ENCODE results near the gene BRMS1.
A peak's percentile ranks its signal among the peaks of the same experiment; 100 is the strongest.
"Not testable (repeated sequence)": the region's sequence is repeated elsewhere in the genome, so short reads cannot be mapped to it uniquely, and the experiment has no call there.

BRMS1 gene, protein sequence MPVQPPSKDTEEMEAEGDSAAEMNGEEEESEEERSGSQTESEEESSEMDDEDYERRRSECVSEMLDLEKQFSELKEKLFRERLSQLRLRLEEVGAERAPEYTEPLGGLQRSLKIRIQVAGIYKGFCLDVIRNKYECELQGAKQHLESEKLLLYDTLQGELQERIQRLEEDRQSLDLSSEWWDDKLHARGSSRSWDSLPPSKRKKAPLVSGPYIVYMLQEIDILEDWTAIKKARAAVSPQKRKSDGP

DNA sequence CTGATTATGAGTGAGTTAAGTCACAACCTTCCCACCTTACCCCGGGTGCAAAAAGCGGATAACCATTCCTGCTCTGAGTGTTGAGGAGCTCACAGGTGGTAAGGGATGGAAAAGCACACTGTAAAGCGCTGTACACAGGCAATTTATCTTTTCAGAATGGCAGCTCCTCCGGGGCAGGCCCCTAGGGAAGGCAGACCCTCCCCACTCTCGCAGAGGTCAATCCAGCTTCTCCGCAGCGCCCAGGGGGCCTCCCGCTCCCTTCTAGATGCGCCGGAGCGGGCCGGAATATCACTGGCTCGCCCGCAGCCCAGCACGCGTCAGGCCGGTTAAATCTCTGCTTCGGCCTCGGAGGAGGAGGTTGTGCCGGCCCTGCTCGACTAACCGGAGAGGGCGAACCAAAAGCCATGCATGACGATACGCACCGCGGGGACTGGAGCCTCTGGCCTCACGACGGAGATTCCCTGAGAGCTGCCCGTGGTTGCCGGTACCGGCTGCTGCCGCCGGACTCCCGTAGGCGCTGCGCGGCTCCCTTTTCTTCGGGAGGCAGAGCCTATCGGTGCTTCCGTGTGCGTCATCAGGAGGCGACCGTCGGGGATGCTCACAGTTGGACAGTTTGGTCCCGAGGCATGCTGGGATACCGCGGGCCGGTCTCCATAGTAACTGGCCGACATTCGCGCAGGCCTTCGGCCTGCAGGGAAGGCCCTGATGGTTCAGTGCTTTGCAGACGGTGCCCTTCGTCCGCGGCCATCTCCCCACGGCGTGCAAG lies at the start of gene BRMS1:
Gene BRMS1 (minus strand): TSS at position 555 of the 766 bp plus-strand sequence. CDS start 2,870 bp downstream, outside the sequence.
- in situ Hi-C loops (cut with HindIII; ENCODE audit: low sequenced_read_pairs): no loop called here
- peak within 1 kb of the TSS; percentile 92 for H3K4me3 ChIP-seq (ENCODE audit: low read depth, low read length)
- TF ChIP-seq, protein P1, sequence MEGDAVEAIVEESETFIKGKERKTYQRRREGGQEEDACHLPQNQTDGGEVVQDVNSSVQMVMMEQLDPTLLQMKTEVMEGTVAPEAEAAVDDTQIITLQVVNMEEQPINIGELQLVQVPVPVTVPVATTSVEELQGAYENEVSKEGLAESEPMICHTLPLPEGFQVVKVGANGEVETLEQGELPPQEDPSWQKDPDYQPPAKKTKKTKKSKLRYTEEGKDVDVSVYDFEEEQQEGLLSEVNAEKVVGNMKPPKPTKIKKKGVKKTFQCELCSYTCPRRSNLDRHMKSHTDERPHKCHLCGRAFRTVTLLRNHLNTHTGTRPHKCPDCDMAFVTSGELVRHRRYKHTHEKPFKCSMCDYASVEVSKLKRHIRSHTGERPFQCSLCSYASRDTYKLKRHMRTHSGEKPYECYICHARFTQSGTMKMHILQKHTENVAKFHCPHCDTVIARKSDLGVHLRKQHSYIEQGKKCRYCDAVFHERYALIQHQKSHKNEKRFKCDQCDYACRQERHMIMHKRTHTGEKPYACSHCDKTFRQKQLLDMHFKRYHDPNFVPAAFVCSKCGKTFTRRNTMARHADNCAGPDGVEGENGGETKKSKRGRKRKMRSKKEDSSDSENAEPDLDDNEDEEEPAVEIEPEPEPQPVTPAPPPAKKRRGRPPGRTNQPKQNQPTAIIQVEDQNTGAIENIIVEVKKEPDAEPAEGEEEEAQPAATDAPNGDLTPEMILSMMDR (IDR thresholded peaks at IDR 0.05; ENCODE audit: low read depth, low read length): no peak
- DNase-seq (ENCODE audit: low read depth, low spot score): peak; percentile 97

DNA sequence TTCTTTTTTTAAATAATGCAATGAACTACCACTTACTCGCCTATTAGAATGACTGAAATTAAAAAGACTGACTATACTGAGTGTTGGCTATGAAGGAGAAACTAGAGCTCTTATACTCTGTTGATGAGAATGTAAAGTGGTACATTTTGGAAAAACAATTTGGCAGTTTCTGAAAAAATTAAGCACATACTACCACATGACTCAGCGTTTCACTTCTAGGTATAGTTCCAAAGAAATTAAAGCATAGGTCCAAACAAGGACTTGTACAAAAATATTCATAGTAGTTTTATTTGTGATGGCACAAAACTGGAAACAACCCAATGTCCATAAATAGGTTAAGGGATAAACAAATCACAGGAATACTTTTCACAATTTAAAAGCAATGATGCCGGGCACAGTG lies 49.0 kb upstream of the BRMS1 start:
- no peak overlapping the region for H3K4me3 ChIP-seq (ENCODE audit: low read depth, low read length)
- TF ChIP-seq, protein P1 (IDR thresholded peaks at IDR 0.05; ENCODE audit: low read depth, low read length): no peak
- in situ Hi-C loops (cut with HindIII; ENCODE audit: low sequenced_read_pairs): no loop called here
- no peak for DNase-seq (ENCODE audit: low read depth, low spot score)

DNA sequence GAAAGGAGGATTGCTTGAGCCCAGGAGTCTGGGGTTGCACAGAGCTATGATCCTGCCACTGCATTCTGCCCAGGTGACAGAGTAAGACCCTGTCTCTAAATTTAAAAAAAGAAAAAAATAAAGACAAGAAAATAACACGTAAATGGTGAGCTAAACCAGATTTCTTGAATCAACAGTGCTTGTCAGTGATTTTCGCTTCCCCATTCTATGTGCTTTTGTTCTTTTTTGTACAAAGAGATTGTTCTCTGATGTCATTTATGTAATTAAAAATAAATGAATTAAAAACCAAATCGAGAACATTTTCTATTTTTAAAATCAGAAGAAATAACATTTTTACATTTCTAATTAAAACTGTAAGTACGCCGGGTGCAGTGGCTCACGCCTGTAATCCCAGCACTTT lies 46.4 kb upstream of the BRMS1 start:
- in situ Hi-C loops (cut with HindIII; ENCODE audit: low sequenced_read_pairs): no loop called here
- TF ChIP-seq, protein P1 (IDR thresholded peaks at IDR 0.05; ENCODE audit: low read depth, low read length): no peak
- no peak for DNase-seq (ENCODE audit: low read depth, low spot score)
- no peak overlapping the region for H3K4me3 ChIP-seq (ENCODE audit: low read depth, low read length)

DNA sequence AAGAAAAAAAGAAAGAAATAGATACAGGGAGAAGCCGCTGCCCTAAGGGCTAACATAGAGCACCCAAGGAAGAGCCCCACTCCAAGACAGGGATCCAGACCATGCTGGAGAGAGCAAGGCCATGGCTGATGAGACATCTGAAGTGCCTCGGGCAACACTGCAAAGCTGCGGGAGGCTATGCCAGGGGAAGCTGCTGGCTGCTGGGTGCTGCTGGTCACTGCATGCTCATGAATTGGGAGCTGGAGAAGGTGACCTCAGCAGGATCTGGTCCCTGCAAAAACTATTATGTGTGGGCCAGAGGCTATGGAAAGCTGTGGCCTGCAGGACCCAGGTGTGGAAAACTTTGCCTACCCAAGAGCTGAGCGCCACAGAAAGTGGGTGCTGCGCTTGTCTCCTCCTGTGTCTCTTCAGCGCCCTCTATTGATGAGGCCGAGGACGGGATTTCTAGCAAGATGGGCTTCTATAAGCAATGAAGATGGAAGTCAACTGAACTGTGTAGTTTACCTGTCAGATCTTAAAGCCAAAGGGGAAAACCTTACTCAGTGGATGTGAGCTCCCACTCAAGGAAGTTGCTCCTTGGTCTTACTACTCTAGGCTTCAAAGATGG lies 44.0 kb upstream of the BRMS1 start:
- no peak overlapping the region for H3K4me3 ChIP-seq (ENCODE audit: low read depth, low read length)
- peak; percentile 70 for DNase-seq (ENCODE audit: low read depth, low spot score)
- TF ChIP-seq, protein P1 (IDR thresholded peaks at IDR 0.05; ENCODE audit: low read depth, low read length): peak; percentile 97
- in situ Hi-C loops (cut with HindIII; ENCODE audit: low sequenced_read_pairs): no loop called here

DNA sequence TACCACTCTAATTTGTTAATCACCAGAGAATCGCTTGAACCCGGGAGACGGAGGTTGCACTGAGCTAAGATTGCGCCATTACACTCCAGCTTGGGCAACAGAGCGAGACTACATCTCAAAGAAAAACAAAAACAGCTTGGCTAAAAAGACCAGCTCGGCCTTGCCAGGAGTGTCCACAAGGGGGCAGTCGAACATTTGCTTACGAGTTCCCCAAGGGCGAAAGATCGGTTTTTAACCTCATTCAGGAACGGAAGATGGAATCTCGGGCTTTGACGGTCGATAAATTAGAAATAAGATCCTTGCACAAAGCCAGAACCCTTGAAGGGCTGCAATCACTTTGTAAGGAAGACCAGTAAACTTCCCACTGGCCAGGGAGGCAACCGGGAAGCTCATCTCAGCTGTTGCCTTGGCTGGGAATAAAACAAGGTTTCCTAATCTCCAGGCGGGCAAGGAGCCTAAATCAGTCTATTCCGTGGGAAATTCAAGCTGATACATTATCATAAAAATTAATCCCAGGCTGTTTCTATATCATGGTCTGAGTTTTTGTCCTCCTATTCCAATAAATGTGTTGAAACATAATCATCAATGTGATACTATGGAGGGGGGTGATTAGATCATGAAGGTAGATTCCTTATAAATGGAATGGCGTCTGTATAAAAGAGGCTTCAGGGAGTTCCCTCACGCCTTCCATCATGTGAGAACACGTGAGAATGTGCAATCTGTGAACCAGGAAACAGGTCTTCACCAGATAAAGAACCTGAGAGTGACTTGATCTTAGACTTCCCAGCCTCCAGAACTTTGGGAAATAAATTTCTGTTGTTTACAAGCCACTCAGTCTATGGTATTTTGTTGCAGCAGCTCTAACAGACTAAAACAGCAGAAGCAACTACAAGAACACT lies 41.5 kb upstream of the BRMS1 start:
- H3K4me3 ChIP-seq (ENCODE audit: low read depth, low read length): no peak overlapping the region
- DNase-seq (ENCODE audit: low read depth, low spot score): peak; percentile 83
- TF ChIP-seq, protein P1 (IDR thresholded peaks at IDR 0.05; ENCODE audit: low read depth, low read length): peak; percentile 96
- in situ Hi-C loops (cut with HindIII; ENCODE audit: low sequenced_read_pairs): no loop called here

DNA sequence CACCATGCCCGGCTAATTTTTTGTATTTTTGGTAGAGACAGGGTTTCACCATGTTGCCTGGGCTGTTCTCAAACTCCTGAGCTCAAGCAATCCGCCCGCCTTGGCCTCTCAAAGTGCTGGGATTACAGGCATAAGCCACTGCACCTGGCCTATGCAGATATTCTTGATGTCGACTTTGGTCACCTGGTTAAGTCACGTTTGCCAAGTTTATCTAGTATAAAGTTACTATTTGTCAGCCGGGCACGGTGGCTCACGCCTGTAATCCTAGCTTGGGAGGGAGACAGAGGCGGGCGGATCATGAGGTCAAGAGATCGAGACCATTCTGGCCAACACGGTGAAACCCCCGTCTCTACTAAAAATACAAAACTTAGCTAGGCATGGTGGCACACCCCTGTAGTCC lies 39.4 kb upstream of the BRMS1 start:
- DNase-seq (ENCODE audit: low read depth, low spot score); H3K4me3 ChIP-seq (ENCODE audit: low read depth, low read length); in situ Hi-C loops (cut with HindIII; ENCODE audit: low sequenced_read_pairs): not testable (repeated sequence)

DNA sequence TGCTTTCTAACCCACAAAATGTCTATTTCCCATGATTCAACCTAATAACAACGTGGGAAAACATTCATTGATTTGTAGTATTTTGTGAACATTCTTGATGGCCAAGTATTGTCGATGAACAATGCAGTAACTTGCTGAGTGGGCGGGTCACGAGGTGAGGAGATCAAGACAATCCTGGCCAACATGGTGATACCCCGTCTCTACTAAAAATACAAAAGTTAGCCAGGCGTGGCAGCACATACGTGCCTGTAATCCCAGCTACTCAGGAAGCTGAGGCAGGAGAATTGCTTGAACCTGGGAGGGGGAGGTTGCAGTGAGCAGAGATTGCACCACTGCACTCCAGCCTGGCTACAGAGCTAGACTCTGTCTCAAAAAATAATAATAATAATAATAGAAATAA lies 35.4 kb upstream of the BRMS1 start:
- DNase-seq (ENCODE audit: low read depth, low spot score); in situ Hi-C loops (cut with HindIII; ENCODE audit: low sequenced_read_pairs); H3K4me3 ChIP-seq (ENCODE audit: low read depth, low read length): not testable (repeated sequence)

DNA sequence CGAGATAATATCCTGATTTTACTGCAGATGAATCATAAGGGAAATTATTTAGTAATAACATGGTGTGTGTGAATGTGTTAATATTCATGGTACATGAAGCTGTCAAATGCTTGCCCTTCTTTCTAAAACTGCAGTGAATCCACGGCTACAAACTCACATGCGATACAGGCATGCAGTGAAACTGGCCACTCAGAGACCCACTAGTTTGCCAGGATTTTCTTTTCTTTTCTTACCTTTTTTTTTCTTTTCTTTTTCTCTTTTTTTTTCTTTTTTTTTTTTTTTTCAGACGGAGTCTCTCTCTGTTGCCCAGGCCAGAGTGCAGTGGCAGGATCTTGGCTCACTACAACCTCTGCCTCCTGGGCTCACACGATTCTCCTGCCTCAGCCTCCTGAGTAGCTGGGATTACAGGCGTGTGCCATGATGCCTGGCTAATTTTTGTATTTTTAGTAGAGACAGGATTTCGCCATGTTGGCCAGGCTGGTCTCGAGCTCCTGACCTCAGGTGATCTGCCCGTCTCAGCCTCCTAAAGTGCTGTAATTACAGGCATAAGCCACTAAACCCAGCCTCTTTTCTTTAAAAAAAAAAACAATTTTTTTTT lies 28.9 kb upstream of the BRMS1 start:
- H3K4me3 ChIP-seq (ENCODE audit: low read depth, low read length); in situ Hi-C loops (cut with HindIII; ENCODE audit: low sequenced_read_pairs); DNase-seq (ENCODE audit: low read depth, low spot score): not testable (repeated sequence)
